OCI-LY1 (cell line): ENCODE data around the gene RAB22A.

Experiments
- EZH2 ChIP-seq: fragments of 200-600 bp; sonication (generic), shearing (Covaris generic); IDR thresholded peaks from 2 replicates; pipeline ENCODE4 v1.8.0; 2017; ENCODE audit warnings: borderline replicate concordance, mixed run types, mild to moderate bottlenecking, antibody characterized with exemption, low read length, moderate library complexity, mixed read lengths
- TF ChIP-seq, protein P1 (sequence below): fragments of 200-600 bp; sonication (generic), shearing (Covaris generic); IDR thresholded peaks from 2 replicates; pipeline ENCODE4 v1.5.1; 2017; ENCODE audit warnings: mild to moderate bottlenecking, antibody characterized with exemption, low read length, moderate library complexity, mixed read lengths

- TF ChIP-seq, protein P1, sequence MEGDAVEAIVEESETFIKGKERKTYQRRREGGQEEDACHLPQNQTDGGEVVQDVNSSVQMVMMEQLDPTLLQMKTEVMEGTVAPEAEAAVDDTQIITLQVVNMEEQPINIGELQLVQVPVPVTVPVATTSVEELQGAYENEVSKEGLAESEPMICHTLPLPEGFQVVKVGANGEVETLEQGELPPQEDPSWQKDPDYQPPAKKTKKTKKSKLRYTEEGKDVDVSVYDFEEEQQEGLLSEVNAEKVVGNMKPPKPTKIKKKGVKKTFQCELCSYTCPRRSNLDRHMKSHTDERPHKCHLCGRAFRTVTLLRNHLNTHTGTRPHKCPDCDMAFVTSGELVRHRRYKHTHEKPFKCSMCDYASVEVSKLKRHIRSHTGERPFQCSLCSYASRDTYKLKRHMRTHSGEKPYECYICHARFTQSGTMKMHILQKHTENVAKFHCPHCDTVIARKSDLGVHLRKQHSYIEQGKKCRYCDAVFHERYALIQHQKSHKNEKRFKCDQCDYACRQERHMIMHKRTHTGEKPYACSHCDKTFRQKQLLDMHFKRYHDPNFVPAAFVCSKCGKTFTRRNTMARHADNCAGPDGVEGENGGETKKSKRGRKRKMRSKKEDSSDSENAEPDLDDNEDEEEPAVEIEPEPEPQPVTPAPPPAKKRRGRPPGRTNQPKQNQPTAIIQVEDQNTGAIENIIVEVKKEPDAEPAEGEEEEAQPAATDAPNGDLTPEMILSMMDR, result no peak
- TF ChIP-seq EZH2, result no peak
Measured at GRCh38 chr20:58362970-58363369, 53.5 kb downstream of the RAB22A start.
